ENCODE results near the gene TMEM260.
"Not testable (repeated sequence)": the region's sequence is repeated elsewhere in the genome, so short reads cannot be mapped to it uniquely, and the experiment has no call there.

TMEM260 gene

DNA sequence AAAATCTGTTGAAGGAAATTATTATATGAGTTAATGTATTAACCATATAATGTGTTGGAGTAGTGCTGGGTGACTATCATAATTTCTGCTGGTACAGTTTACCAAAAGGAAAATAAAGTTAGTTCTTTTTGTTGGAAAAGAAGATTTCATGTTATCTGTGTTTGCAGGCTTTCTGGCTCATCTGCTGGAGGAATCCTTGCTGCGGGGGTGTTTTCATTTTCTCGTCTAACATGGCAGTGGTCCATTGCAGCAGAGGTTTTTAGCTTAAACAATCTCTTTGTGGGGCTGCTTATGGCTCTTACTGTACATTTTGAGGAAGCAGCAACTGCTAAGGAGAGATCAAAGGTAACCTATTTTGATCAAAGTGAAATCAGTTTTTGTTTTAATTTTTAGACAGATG is 24.1 kb downstream of the TMEM260 start:
- DNase-seq, result no peak

DNA sequence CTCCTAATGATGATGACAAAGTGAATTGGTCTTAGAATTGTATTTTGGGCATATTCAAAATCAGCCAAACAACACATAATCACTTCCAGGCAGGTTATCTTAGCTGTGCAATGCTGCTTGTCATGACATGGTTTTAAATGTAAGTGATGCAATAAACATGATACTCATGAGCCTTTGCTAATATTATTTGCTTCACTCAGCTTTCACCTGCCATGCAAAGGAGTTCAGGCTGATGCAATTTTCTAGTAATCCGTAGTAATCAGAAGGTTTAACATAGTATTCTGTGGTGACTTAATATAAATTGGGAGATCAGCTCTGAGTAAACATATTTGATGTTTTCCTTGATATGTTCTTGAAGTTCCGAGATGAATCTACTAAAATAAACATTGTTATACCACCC is 29.1 kb downstream of the TMEM260 start:
- no peak for DNase-seq

DNA sequence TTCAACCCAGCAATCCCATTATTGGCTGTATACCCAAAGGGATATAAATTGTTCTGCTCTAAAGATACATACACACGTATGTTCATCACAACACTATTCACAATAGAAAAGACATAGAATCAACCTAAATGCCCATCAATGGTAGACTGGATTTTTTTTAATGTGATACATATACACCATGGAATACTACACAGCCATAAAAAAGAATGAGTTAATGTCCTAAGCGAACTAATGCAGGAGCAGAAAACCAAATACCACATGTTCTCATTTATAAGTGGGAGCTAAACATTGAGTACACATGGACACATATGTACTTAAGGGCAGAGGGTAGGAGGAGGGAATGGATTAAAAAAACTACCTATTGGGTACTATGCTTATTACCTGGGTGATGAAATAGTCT is 32.1 kb downstream of the TMEM260 start:
- not testable (repeated sequence) for DNase-seq

GRCh38 chr14:56617084-56617483 is 37.5 kb downstream of the TMEM260 start:
- no peak for DNase-seq

GRCh38 chr14:56630707-56631106 is 51.1 kb downstream of the TMEM260 start:
- no peak for DNase-seq

DNA sequence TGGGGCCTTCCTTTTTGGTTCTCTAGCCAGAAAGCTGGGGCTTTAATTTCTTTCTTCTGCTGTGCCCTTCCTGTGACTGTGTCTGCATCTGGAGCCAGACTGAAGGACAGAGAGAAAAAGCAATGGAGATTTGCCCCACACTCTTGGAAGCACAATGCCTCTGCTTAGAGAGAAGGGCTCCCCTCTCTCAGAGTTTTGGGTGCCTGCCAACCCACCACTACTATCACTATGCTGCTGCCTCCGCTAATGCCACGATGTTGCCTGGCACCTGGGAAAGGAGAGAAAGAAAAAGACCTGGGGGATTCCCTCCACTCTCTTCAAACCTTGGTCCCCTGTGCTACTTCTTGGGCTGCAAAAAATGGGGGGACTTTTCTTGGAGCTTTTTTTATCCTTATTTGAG is 52.6 kb downstream of the TMEM260 start:
- DNase-seq, result no peak

GRCh38 chr14:56633544-56633943 is 53.9 kb downstream of the TMEM260 start:
- DNase-seq, result no peak

GRCh38 chr14:56635041-56635440 is 55.4 kb downstream of the TMEM260 start:
- DNase-seq, result no peak

GRCh38 chr14:56647493-56647892 is 67.9 kb downstream of the TMEM260 start:
- DNase-seq, result no peak

DNA sequence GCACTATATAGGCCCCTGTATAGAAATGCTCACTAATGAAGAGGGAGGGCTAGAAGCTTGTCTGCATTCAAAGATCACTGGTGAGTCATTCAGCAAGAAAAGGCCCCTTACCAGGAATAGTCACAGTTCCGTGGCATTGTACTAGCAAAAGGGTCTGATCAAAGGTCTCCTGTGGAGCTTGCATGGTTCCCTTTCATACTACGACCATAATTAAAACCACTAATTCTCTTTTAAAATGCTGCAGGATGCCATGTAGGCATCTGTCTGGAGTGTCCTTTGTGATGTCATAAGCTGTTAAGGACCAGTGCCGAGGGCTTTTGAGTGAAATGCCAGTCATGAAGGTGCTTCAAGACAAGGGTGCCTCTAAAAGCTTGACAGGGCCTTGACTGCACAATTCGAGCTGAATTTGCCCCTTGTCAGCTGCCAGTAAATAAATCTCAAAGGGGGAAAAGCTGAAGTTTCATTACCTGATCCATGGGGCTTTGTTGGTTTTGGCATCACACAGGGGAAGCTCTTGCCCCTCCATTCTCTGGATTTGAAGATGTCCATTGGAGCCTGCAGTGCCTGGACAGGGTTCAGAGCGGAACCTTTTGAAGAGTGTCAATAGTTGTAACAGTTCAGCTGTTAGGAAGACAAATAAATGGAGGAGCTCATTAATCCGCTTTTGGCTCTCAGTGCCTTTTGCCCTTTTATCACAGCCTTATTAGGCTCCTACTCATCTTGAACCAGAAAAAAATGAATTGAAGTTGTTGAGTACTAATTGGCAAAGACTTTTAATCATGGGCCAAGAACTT is 69.1 kb downstream of the TMEM260 start:
- DNase-seq, result peak; percentile 95

DNA sequence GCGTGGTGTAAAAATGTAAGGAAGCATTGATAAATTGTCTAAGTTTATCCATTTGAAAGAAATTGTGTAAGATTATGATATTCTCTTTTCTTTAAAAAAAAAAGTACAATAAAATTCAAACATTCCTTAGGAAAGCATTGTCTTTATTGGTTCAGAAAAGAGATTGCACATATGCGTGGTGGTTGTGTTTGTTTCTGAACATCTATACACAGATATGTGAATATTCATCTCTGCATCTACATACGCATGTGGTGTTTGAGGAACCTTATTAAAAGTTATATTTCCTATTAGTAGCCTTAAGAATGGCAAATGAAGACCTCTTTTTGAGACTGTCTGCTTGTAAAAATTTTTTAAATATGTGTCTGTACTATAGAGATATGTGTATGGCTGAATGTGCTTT is 69.8 kb downstream of the TMEM260 start:
- no peak for DNase-seq

DNA sequence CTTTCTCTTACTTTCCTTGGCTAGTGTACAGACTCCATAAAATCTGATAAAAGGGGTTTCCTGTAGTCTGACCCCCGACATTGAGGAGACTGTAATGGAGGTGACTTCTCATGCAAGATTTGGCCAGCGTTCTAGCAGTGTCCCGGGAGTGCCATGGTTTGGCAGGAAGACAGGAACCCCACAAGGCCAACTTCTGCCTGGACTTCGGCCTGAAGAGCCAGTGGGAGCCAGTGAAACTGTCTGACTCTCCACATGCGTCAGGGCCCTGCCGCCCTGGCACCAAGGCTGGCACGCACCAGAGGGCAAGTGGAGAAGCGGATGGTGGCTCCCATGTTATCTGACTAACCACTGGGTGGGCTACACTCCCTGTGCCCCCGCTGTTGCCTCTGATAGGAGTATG is 70.5 kb downstream of the TMEM260 start:
- peak; percentile 5 for DNase-seq

GRCh38 chr14:56650979-56651378 is 71.4 kb downstream of the TMEM260 start:
- DNase-seq, result peak; percentile 72

DNA sequence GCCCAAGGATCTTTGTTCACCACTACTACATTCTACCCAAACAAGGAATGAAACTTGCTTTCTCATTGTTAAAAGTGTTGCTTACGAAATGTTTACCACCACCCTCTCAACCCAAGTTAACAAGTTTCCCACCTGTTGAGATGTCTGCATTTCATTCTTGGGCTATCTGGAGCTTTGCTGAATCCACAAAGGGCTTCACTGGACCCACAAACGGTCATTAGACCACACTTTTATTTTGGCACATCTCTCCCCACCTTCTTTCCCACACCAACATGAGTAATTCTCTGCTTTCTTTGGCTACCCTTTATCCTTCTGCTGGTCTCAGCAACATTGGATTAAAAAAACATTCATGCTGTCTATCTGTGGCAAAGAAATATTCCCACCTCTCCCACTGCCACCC is 78.0 kb downstream of the TMEM260 start:
- DNase-seq, result no peak

DNA sequence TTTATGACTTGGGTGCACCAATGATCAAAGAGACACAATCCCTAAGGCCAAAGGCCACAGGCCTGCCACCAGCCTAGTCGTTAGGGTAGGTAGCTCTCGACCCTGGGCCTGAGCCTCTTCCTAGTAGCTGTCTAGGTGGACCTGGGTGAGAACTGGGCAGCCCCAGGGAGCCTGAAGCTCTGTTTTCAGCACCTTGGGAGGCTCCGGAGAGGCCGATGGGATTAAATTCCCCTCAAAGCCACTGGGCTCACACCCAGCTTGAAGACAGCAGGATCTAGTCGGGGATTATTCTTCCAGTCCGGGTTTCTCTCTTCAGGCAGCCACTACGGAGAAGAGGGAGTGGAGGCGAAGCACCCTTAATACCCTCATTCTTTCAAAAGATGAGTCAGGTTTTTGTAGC is 79.8 kb downstream of the TMEM260 start:
- DNase-seq, result no peak

DNA sequence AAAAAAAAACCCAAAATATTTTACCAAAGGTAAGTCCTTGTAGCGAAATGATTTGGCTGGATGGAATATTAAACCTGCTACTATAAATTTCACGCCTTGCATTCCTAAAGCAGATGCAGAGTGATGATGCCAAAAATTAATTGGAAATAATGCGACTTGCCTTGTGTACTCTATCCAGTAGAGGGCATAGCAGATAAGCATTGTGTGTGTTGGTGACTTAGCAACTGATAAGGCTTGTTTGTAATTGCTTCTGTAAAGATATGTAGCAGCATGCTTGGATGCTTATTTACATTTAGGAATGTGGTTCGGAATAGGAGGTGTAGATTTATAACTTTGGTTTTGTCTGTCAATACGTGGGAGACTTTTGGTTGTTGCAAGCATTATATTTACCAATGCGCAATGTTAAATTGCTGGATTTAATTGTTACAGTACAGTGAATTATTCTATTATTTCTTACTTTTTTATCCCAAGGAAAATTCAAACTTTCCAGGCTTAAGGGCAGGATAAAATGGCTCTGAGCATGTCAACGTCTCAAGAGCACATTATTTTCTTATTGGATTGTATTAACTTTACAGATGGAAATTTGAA is 80.5 kb downstream of the TMEM260 start:
- DNase-seq, result peak; percentile 24

- no peak for DNase-seq
Measured at GRCh38 chr14:56660677-56661389, 81.2 kb downstream of the TMEM260 start.

GRCh38 chr14:56661478-56661877 is 81.9 kb downstream of the TMEM260 start:
- no peak for DNase-seq

DNA sequence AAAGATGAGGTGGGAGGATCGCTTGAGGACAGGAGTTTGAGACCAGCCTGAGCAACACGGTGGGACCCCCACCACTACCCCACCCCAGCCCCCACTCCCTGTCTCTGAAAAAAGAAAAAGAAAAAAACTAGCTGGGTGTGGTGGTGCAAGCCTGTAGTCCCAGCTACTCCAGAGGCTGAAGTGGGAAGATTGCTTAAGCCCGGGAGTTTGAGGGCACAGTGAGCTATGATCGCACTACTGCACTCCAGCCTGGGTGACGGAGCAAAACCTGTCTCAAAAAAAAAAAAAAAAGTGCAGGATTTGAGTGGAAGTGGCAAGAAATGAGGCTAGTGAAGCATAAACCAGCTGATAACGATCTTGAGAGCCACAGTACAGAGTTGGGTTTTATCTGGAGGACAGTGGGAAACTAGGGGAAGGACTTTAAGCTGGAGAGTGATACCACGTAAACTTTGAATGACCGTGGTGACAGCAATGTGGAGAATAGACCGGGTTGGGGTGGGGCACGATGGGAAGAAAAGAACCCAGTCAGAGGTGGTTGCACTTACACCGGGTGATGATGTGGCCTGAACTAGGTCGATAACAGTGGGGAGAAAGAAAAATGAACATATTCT is 85.3 kb downstream of the TMEM260 start:
- no peak for DNase-seq

- no peak for DNase-seq
Measured at GRCh38 chr14:56666294-56666693, 86.7 kb downstream of the TMEM260 start.

DNA sequence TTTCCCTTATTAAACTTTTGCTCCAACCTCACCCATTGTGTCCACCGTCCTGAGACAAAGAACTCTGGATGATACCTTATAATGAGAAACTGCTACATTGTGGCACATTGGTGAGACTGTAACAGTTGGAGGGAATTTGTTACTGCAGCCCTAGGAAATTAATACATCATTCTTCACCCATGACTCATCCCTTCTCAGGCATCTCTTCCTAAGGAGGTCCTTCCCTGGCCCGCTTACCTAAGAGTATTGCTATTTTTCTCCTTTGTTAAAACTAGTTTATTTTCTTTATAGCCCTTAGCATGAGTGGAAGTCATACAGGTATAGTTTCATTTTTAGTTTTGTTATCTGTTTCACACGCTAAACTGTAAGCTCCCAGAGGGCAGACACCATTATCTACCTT is 87.1 kb downstream of the TMEM260 start:
- DNase-seq, result no peak

GRCh38 chr14:56667290-56667689 is 87.7 kb downstream of the TMEM260 start:
- DNase-seq, result not testable (repeated sequence)

DNA sequence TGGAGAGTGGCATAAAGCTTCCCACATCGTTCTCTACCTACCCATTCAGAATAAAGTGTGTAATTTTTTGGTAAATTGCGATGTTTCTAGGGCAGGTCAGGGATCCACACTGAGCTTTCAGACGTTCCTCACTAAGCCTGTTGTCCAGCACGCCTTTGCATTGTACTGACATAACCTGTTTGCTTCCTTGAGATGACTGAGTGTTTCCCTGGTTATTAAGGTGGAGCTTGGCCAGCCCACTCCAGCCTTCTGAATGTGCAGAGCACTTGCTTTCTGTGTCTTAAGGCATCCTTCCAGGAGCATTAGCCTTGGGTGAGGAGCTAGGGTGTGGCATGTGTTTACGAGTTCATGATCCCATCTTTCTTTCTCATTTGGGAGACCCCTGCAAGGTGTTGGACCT is 96.4 kb downstream of the TMEM260 start:
- no peak for DNase-seq

GRCh38 chr14:56678838-56679237 is 99.2 kb downstream of the TMEM260 start:
- DNase-seq, result no peak

All from NCI-H1092 (cell line).